Stimulated activated naive B cell treated with anti-CD40 and anti-IgM and Interleukin-4, amounts not matched to agents 10 μg/mL and 1 μg/mL and 100 μg/mL, for 72 hours (primary cell): ENCODE data around the gene OR4D9.
"Not testable (repeated sequence)": the region's sequence is repeated elsewhere in the genome, so short reads cannot be mapped to it uniquely, and the experiment has no call there.

ENCODE experiments used
- ATAC-seq, 2 donors: fragments of 150-1000 bp; cut with Tn5 transposase; replicated peaks; 2 replicates each; pipeline ENCODE4 v1.10.0; 2021; ENCODE audit warnings: moderate library complexity in 1 of 2
- DNase-seq: peaks from one replicate; pipeline ENCODE4 v3.0.0; 2021
- H3K27ac Mint-ChIP-seq: one replicate; pipeline ENCODE4 v1.8.0; 2022; ENCODE audit warnings: mild to moderate bottlenecking, mixed read lengths
- H3K27me3 Mint-ChIP-seq, 2 donors: one replicate each; pipeline ENCODE4 v1.8.0; 2022; ENCODE audit warnings: mixed read lengths in 2 of 2
- H3K36me3 Mint-ChIP-seq, 2 donors: one replicate each; pipeline ENCODE4 v1.8.0; 2022; ENCODE audit warnings: mixed read lengths in 2 of 2, mild to moderate bottlenecking in 1 of 2
- H3K4me1 Mint-ChIP-seq, 2 donors: one replicate each; pipeline ENCODE4 v1.8.0; 2022; ENCODE audit warnings: mixed read lengths in 2 of 2, mild to moderate bottlenecking in 1 of 2
- H3K4me3 Mint-ChIP-seq, 2 donors: one replicate each; pipeline ENCODE4 v1.8.0; 2022; ENCODE audit warnings: mild to moderate bottlenecking in 2 of 2, mixed read lengths in 2 of 2, moderate library complexity in 1 of 2
- H3K9me3 Mint-ChIP-seq, 2 donors: one replicate each; pipeline ENCODE4 v1.8.0; 2022; ENCODE audit warnings: mixed read lengths in 2 of 2, mild to moderate bottlenecking in 1 of 2

Gene OR4D9

GRCh38 chr11:59510941-59511589 lies at the start of gene OR4D9:
Gene OR4D9 (plus strand): TSS chr11:59511539. CDS start chr11:59514913, 3,374 bp downstream.
- Mint-ChIP-seq H3K4me1 (peaks cover 4 to 5% of the 10 kb centered on the region in 2 donors), H3K27me3 (peaks cover 7 to 10% of the 10 kb centered on the region in 2 donors), H3K4me3 (no peak within 1 kb of the TSS), H3K9me3 (no peaks in the 10 kb centered on the region), H3K36me3 (no peaks in the 10 kb centered on the region), H3K27ac (no peak within 1 kb of the TSS)
- DNase-seq (no peak), ATAC-seq (peak in 1 of 2 donors; percentile 27)

GRCh38 chr11:59463190-59463641 lies 48.1 kb upstream of the OR4D9 start:
- Mint-ChIP-seq H3K4me3 (no peak overlapping the region), H3K27me3 (peaks cover 17 to 41% of the 10 kb centered on the region in 2 donors)

GRCh38 chr11:59473015-59473414 lies 38.3 kb upstream of the OR4D9 start, which contains the start of gene OR4D10:
Gene OR4D10 (plus strand): TSS chr11:59473315. CDS start chr11:59477430, 4,115 bp downstream.
- no peaks in the 10 kb centered on the region for H3K9me3 Mint-ChIP-seq
- no peak within 1 kb of the TSS for H3K27ac Mint-ChIP-seq
- H3K4me3 Mint-ChIP-seq: no peak within 1 kb of the TSS
- ATAC-seq (no peak), DNase-seq (no peak)
- no peaks in the 10 kb centered on the region for H3K36me3 Mint-ChIP-seq
- peaks cover 6 to 25% of the 10 kb centered on the region in 2 donors for H3K27me3 Mint-ChIP-seq
- peaks cover 10 to 12% of the 10 kb centered on the region in 2 donors for H3K4me1 Mint-ChIP-seq

More at GRCh38 chr11:59463190-59463641, 48.1 kb upstream of the OR4D9 start:
- no peak for DNase-seq
- Mint-ChIP-seq H3K27ac (no peak overlapping the region), H3K4me1 (peaks cover 0 to 6% of the 10 kb centered on the region in 2 donors), H3K36me3 (no peaks in the 10 kb centered on the region), H3K9me3 (no peaks in the 10 kb centered on the region)
- ATAC-seq: no peak

- Mint-ChIP-seq H3K4me1 (peaks cover 10 to 12% of the 10 kb centered on the region in 2 donors), H3K36me3 (no peaks in the 10 kb centered on the region), H3K27me3 (peaks cover 0 to 17% of the 10 kb centered on the region in 2 donors), H3K27ac (no peak overlapping the region), H3K9me3 (no peaks in the 10 kb centered on the region), H3K4me3 (no peak overlapping the region)
- DNase-seq (no peak), ATAC-seq (no peak)
Observed at GRCh38 chr11:59475176-59475575, 36.2 kb upstream of the OR4D9 start.

- Mint-ChIP-seq H3K27me3 (peaks cover 0 to 8% of the 10 kb centered on the region in 2 donors), H3K4me1 (peaks cover 10 to 12% of the 10 kb centered on the region in 2 donors), H3K9me3 (no peaks in the 10 kb centered on the region), H3K36me3 (no peaks in the 10 kb centered on the region), H3K4me3 (no peak overlapping the region), H3K27ac (no peak overlapping the region)
- ATAC-seq: no peak
- no peak for DNase-seq
Observed at GRCh38 chr11:59479906-59480305, 31.4 kb upstream of the OR4D9 start.

GRCh38 chr11:59480359-59480758 lies 31.0 kb upstream of the OR4D9 start:
- ATAC-seq (no peak), DNase-seq (no peak)
- Mint-ChIP-seq H3K9me3 (no peaks in the 10 kb centered on the region), H3K36me3 (no peaks in the 10 kb centered on the region), H3K27ac (no peak overlapping the region), H3K27me3 (peaks cover 0 to 5% of the 10 kb centered on the region in 2 donors), H3K4me1 (peaks cover 9 to 10% of the 10 kb centered on the region in 2 donors), H3K4me3 (no peak overlapping the region)

GRCh38 chr11:59501931-59502330 lies 9.4 kb upstream of the OR4D9 start:
- Mint-ChIP-seq H3K27ac (no peak overlapping the region), H3K4me1 (no peaks in the 10 kb centered on the region), H3K36me3 (no peaks in the 10 kb centered on the region), H3K9me3 (peaks cover 0 to 2% of the 10 kb centered on the region in 2 donors), H3K27me3 (peaks cover 0 to 6% of the 10 kb centered on the region in 2 donors), H3K4me3 (no peak overlapping the region)
- ATAC-seq (no peak), DNase-seq (no peak)

- ATAC-seq (no peak), DNase-seq (no peak)
- Mint-ChIP-seq H3K27me3 (peaks cover 0 to 6% of the 10 kb centered on the region in 2 donors), H3K36me3 (no peaks in the 10 kb centered on the region), H3K9me3 (peaks cover 0 to 2% of the 10 kb centered on the region in 2 donors), H3K4me1 (no peaks in the 10 kb centered on the region), H3K27ac (no peak within 1 kb of the TSS), H3K4me3 (no peak within 1 kb of the TSS)
Observed at GRCh38 chr11:59503276-59503675, 8.1 kb upstream of the OR4D9 start, which contains the start of gene OR4D11. Gene OR4D11 (plus strand): TSS chr11:59503576. CDS start chr11:59503576, 0 bp downstream.

GRCh38 chr11:59511675-59512074 lies 336 bp downstream of the OR4D9 start:
- ATAC-seq: no peak
- Mint-ChIP-seq H3K4me1 (peaks cover 4 to 5% of the 10 kb centered on the region in 2 donors), H3K27ac (no peak overlapping the region), H3K36me3 (no peaks in the 10 kb centered on the region), H3K27me3 (peaks cover 7 to 10% of the 10 kb centered on the region in 2 donors), H3K4me3 (no peak overlapping the region), H3K9me3 (no peaks in the 10 kb centered on the region)
- DNase-seq: no peak

GRCh38 chr11:59520139-59520538 lies 8.8 kb downstream of the OR4D9 start:
- not testable (repeated sequence) for H3K4me1 Mint-ChIP-seq, H3K27ac Mint-ChIP-seq, H3K36me3 Mint-ChIP-seq, DNase-seq, H3K4me3 Mint-ChIP-seq, ATAC-seq, H3K9me3 Mint-ChIP-seq
- H3K27me3 Mint-ChIP-seq: peaks cover 4 to 11% of the 10 kb centered on the region in 2 donors

- DNase-seq (no peak), ATAC-seq (no peak)
- Mint-ChIP-seq H3K9me3 (no peaks in the 10 kb centered on the region), H3K36me3 (no peaks in the 10 kb centered on the region), H3K4me1 (no peaks in the 10 kb centered on the region), H3K27ac (no peak overlapping the region), H3K4me3 (no peak overlapping the region), H3K27me3 (peaks cover 5% of the 10 kb centered on the region in 2 donors)
Observed at GRCh38 chr11:59520741-59521140, 9.4 kb downstream of the OR4D9 start.

- H3K4me1 Mint-ChIP-seq: no peaks in the 10 kb centered on the region
- DNase-seq: no peak
- peaks cover 5% of the 10 kb centered on the region in 2 donors for H3K27me3 Mint-ChIP-seq
- H3K36me3 Mint-ChIP-seq: no peaks in the 10 kb centered on the region
- no peak overlapping the region for H3K27ac Mint-ChIP-seq
- no peaks in the 10 kb centered on the region for H3K9me3 Mint-ChIP-seq
- ATAC-seq: no peak
- no peak overlapping the region for H3K4me3 Mint-ChIP-seq
Observed at GRCh38 chr11:59523541-59523940, 12.2 kb downstream of the OR4D9 start.

- Mint-ChIP-seq H3K4me3 (no peak overlapping the region), H3K36me3 (no peaks in the 10 kb centered on the region), H3K27ac (no peak overlapping the region), H3K9me3 (no peaks in the 10 kb centered on the region), H3K4me1 (no peaks in the 10 kb centered on the region), H3K27me3 (peaks cover 12 to 14% of the 10 kb centered on the region in 2 donors)
- no peak for DNase-seq
- no peak for ATAC-seq
Observed at GRCh38 chr11:59528711-59529110, 17.4 kb downstream of the OR4D9 start.

GRCh38 chr11:59532620-59533019 lies 21.3 kb downstream of the OR4D9 start:
- H3K4me3 Mint-ChIP-seq: no peak overlapping the region
- H3K9me3 Mint-ChIP-seq: no peaks in the 10 kb centered on the region
- H3K27me3 Mint-ChIP-seq: peaks cover 9 to 11% of the 10 kb centered on the region in 2 donors
- ATAC-seq (no peak), DNase-seq (no peak)
- no peaks in the 10 kb centered on the region for H3K36me3 Mint-ChIP-seq
- H3K4me1 Mint-ChIP-seq: peaks cover 3 to 9% of the 10 kb centered on the region in 2 donors
- no peak overlapping the region for H3K27ac Mint-ChIP-seq

GRCh38 chr11:59534676-59535075 lies 23.3 kb downstream of the OR4D9 start:
- Mint-ChIP-seq H3K36me3 (no peaks in the 10 kb centered on the region), H3K27me3 (peaks cover 9 to 11% of the 10 kb centered on the region in 2 donors), H3K4me1 (peaks cover 3 to 14% of the 10 kb centered on the region in 2 donors), H3K9me3 (no peaks in the 10 kb centered on the region), H3K4me3 (no peak overlapping the region), H3K27ac (no peak overlapping the region)
- ATAC-seq: no peak
- DNase-seq: no peak
